DOHH2 (cell line): ENCODE data around the gene MYCBPAP.

Experiments used
- CTCF ChIP-seq: fragments of 200-600 bp; sonication (generic); IDR thresholded peaks from one replicate; pipeline ENCODE4 v1.5.1; 2014; ENCODE audit warnings: antibody characterized with exemption, mild to moderate bottlenecking, low read depth, low read length; ENCODE audit not compliant: poor library complexity, severe bottlenecking
- EZH2phosphoT487 ChIP-seq: fragments of 200-600 bp; sonication (generic); IDR thresholded peaks from 2 replicates; pipeline ENCODE4 v1.6.1; 2017; ENCODE audit warnings: borderline replicate concordance, mild to moderate bottlenecking, antibody characterized with exemption, low read length, moderate library complexity, mixed read lengths

DNA sequence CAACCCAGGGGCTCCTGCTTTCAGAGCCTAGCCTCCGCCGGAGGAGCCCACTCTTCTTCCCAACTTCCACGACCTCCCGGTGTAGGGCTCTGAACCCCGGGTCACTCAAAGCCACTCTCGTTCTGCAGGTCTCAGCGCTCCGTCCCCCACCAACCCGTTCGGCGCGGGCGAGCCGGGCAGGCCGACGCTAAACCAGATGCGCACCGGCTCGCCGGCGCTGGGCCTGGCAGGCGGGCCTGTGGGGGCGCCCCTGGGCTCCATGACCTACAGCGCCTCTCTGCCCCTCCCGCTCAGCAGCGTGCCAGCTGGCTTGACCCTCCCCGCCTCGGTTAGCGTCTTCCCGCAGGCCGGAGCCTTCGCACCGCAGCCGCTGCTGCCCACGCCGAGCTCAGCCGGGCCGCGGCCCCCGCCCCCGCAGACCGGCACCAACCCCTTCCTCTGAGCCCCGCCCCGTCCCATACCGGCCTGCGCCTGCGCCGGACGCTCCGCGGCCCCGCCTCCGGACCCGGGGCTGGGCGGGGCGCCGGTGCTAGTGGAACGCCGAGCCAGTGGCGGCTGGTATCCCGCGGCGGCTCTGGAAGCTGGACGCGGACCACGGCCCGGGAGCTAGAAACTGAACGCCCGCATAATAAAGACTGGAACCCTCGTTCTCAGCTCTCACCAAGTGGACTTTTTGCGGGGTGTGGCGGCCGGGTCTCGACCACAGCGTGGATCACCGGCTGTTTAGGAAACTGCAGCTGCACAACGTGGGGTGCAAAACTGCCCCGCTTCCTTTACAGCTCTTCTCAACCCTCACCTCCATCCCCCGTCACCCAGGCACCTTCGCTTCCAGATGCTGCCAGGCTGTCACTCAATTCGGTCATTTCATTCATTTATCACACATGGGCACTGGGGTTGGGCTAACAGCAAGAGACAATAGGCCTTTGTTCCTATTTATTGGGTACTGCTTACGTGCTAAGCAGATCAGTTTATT is 33.8 kb downstream of the MYCBPAP start:
- TF ChIP-seq CTCF (peak; percentile 52), EZH2phosphoT487 (no peak)
